EL (cell line): ENCODE results near the gene HCRTR1.
A peak's percentile ranks its signal among the peaks of the same experiment; 100 is the strongest.

Source experiments
- DNase-seq: peaks from one replicate; pipeline ENCODE4 v3.0.0-alpha.2; 2016

HCRTR1 gene

GRCh38 chr1:31617218-31617915 lies at the start of gene HCRTR1:
HCRTR1 (plus strand) TSS chr1:31617689; CDS start chr1:31619193, 1,504 bp downstream.
- no peak for DNase-seq

GRCh38 chr1:31567956-31568570 lies 49.4 kb upstream of the HCRTR1 start:
- DNase-seq, result peak; percentile 60

- DNase-seq, result no peak
Observed at GRCh38 chr1:31568895-31569595, 48.4 kb upstream of the HCRTR1 start.

GRCh38 chr1:31569596-31570173 lies 47.8 kb upstream of the HCRTR1 start:
- DNase-seq, result no peak

GRCh38 chr1:31570228-31570627 lies 47.3 kb upstream of the HCRTR1 start:
- DNase-seq, result no peak

- DNase-seq, result peak; percentile 64
Observed at GRCh38 chr1:31570906-31571305, 46.6 kb upstream of the HCRTR1 start.

- no peak for DNase-seq
Observed at GRCh38 chr1:31571340-31572295, 45.9 kb upstream of the HCRTR1 start.

GRCh38 chr1:31572323-31573104 lies 45.0 kb upstream of the HCRTR1 start:
- DNase-seq, result peak; percentile 62

GRCh38 chr1:31573261-31573660 lies 44.2 kb upstream of the HCRTR1 start:
- DNase-seq, result no peak

- no peak for DNase-seq
Observed at GRCh38 chr1:31574749-31575368, 42.6 kb upstream of the HCRTR1 start.

GRCh38 chr1:31575369-31576140 lies 41.9 kb upstream of the HCRTR1 start:
- no peak for DNase-seq

- DNase-seq, result no peak
Observed at GRCh38 chr1:31576201-31576669, 41.3 kb upstream of the HCRTR1 start, which contains the start of gene TINAGL1. TINAGL1 (plus strand) TSS chr1:31576515; CDS start chr1:31577149, 634 bp downstream.

GRCh38 chr1:31576743-31577455 lies 40.6 kb upstream of the HCRTR1 start:
- no peak for DNase-seq

GRCh38 chr1:31577515-31578192 lies 39.8 kb upstream of the HCRTR1 start:
- DNase-seq, result peak; percentile 70

GRCh38 chr1:31579374-31579773 lies 38.1 kb upstream of the HCRTR1 start:
- no peak for DNase-seq

GRCh38 chr1:31580513-31580870 lies 37.0 kb upstream of the HCRTR1 start:
- no peak for DNase-seq

- no peak for DNase-seq
Observed at GRCh38 chr1:31580891-31581603, 36.4 kb upstream of the HCRTR1 start.
